Smooth muscle cell of the coronary artery (primary cell): Measurements from ENCODE around the gene GP1BB. TPM values are rescaled to one million over a fixed set of nuclear protein-coding genes. Genes with fewer than 3 reads are reported as not detected.

ENCODE experiments used
- total RNA-seq: library from RNA; depleted of rRNA; stranded (reverse); fragments of >200 nt; gene quantifications from 2 replicates; pipeline ENCODE4 v1.2.3, GENCODE V29; 2014; ENCODE audit warnings: low replicate concordance

The GP1BB gene
- 5.3 TPM in 1 of 2 replicates, not detected in the other for total RNA-seq

GRCh38 chr22:19723232-19723982, at the start of gene GP1BB:
Gene GP1BB, plus strand, starts transcription at chr22:19723539. Its CDS starts 31 bp downstream, at chr22:19723570.

DNA sequence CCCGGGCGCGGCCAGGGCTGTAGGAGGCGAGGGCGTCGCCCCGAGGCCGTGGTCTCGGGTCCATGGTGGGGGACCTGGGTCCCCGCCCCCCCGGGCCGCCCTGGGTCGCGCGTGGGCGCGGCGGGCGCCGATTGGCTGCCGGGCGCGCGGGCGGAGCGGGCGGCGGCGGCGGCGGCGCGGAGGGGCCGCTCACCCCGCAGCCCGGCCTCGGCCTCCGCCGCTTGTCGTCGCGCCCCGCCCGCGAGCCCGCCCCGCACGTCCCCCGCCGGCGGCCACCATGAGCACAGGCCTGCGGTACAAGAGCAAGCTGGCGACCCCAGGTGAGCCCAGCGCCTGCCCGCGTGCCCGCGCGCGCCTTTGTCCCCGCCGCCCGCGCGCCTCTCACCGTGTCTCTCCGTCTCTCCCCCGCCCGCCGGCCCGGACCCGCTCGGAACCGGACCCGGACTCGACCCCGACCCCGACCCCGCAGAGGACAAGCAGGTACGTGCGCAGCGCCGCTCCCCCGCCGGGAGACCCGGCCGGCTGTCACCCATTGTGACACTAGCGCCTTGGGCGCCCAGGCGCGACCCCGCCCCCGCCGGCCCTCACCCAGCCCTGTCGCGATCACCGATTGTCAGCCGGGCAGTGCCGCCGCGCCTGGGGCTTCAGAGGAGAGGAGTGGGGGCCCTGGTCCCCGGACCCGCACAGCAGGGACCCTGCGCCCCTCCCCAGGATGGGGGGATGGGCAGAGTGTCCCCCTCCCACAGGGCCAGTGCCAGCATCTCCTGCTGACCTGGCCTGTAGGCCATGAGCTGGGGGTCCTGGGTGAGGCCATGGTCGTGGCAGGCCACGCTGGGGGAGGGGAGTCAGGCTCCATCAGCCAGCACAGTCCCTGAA, 8.8 kb upstream of the GP1BB start, which contains the start of gene SEPTIN5:
Gene SEPTIN5 (plus strand): TSS at position 192 of the 876 bp plus-strand sequence. CDS start 86 bp downstream, at position 278.

DNA sequence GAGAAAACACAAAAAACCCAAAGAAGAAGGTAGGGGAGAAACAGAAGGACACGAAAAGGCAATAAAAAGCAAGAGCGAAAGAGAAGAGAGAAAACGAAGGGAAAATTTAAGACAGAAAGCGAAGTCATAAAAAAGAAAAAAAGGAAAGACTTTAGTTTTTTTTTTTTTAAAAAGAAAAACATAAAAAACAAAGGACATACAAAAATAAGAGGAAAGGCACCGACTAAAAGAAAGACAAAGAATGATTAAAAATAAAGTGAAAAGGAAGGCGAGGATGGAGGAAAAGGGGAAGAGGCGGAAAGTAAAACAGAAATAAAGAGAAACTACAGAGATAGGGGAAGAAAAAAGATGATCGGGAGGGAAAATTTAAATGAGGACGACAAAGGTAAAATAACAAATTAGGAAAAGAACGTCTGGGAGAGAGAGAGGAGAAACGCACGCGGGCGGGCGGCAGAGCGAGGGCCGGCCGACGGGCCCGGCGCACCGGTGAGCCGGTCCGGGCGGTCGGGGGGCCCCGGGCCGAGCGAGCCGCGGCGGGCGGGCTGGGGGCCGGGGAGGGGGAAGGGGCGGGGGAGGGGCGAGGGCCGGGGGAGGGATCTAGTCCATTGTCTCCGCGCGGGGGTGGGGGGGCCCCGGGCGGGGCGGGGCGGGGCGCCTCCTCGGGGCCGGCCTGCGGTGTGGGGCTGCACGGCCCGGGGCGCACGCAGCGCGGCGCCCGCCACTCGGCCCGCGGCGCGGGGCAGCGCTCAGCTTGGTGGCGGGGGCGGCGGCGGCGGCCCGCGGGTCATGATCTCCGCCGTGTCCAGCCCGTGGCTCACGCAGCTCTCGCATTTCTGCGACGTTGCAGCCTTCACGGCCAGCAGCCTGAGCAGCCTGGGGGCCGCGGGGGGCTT, 37.0 kb downstream of the GP1BB start, which contains the start of gene TBX1:
Gene TBX1 (plus strand): TSS at position 721 of the 893 bp plus-strand sequence. CDS start 66 bp downstream, at position 787.

Other genes with a start within 250 kb of the GP1BB start
- 56.6 and 87.9 TPM in 2 replicates for gene UFD1, start 244.3 kb upstream of the GP1BB start, total RNA-seq
- 1.8 and 9.5 TPM in 2 replicates for gene CDC45, start 243.6 kb upstream of the GP1BB start, total RNA-seq
- gene CLDN5, start 199.1 kb upstream of the GP1BB start, total RNA-seq: 0.30 and 5.4 TPM in 2 replicates
- gene SEPTIN5, start 9.0 kb upstream of the GP1BB start, total RNA-seq: 55.8 and 56.9 TPM in 2 replicates
- not detected in 2 replicates for gene TBX1, start 37.2 kb downstream of the GP1BB start, total RNA-seq
- gene GNB1L, start 131.3 kb downstream of the GP1BB start, total RNA-seq: 3.0 and 7.3 TPM in 2 replicates
- gene RTL10, start 131.3 kb downstream of the GP1BB start, total RNA-seq: 9.1 and 9.4 TPM in 2 replicates
- 288 and 572 TPM in 2 replicates for gene COMT, start 218.2 kb downstream of the GP1BB start, total RNA-seq
- 22.0 and 28.8 TPM in 2 replicates for gene TXNRD2, start 218.3 kb downstream of the GP1BB start, total RNA-seq